Stimulated activated CD4-positive, alpha-beta T cell treated with anti-CD3 and anti-CD28 coated beads, Interleukin-2, amount 100 ng/mL, for 24 hours (primary cell): ENCODE data around the gene ACTR5.

ENCODE experiments used
- DNase-seq, 2 donors: peaks; one replicate each; pipeline ENCODE4 v3.0.0-alpha.2; 2020

Gene ACTR5

GRCh38 chr20:38748097-38748860, at the start of gene ACTR5:
Gene ACTR5, plus strand, starts transcription at chr20:38748460. Its CDS starts 19 bp downstream, at chr20:38748479.
- DNase-seq, result peak; percentile 98 to 99

- DNase-seq, result no peak
Measured at GRCh38 chr20:38698541-38698940, 49.7 kb upstream of the ACTR5 start.

DNA sequence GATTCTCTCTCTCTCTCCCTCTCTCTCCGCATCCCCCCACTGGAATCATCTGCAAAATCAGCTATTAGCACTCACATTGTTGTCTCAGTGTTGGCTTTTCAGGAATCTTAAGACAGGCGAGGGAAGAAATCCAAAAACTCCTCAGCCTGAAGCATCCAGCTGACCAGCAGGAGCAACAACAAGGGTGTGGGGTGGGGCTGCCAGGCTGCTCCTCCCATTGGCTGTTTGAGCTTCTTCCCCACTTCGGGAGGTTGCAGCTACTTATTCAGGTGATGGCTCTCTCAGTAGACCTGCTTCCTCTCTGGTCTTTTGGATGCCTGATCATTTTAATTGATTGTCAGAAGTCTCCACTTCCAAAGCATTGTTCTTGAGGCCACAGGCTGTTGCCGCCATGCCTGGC, 48.1 kb upstream of the ACTR5 start:
- no peak for DNase-seq

GRCh38 chr20:38700926-38701325, 47.3 kb upstream of the ACTR5 start:
- DNase-seq, result no peak

- no peak for DNase-seq
Measured at GRCh38 chr20:38703526-38703925, 44.7 kb upstream of the ACTR5 start.

DNA sequence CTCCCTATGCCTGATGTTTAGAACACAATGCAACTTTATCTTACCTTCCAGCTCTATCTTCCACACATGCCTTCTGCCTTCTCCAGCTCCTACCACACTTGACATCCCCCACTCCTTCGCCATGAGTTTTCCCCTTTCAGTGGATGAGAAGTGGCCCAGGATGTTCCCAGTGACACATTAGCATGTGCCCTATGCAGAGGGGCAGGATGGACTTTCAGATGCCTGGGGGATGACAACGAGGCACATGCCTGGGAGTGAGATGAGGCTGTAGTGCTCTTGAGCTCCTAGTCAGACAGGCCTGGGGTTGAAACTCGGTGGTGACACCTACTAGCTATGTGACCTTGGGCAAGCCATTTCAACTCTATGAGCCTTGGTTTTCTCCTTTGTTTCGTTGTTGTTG, 44.1 kb upstream of the ACTR5 start:
- DNase-seq, result no peak

DNA sequence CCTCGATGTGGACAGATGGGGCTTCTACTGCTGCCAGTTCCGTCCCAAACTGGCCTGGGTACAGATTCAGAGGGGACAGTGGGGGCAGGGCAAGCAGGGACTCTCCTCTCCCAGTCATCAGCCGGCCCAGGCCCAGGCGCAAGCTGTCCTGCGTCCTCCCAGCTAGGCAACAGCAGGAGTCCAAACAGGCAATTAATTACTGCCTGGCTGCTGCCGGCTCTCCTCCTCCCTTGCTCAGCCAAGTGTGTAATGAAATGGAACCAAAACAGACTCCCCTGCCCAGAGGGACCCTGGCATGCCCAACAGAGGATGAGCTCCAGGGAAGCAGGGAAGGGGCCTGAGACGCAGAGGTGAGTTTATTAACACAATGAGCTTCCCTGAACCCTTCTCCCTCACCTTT, 41.8 kb upstream of the ACTR5 start:
- no peak for DNase-seq

DNA sequence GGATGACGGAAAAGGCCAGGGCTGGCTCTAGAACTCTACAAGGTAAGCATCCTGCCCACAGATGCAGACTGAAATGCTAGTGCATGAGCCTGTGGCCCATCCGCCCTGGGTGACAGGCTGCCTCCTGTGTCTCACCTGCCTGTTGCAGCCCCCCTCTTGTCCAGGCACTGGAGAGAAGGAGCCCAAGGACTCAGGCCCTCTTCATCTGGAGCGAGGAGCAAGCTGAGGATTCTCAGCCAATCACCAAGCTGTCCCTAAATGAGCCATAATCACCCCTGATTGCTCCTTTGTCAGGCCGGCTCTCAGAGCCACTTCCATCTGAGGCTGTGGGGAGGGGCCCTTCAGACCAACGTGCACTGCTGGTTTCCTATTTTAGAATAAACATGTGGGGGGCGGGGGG, 34.0 kb upstream of the ACTR5 start:
- no peak for DNase-seq

DNA sequence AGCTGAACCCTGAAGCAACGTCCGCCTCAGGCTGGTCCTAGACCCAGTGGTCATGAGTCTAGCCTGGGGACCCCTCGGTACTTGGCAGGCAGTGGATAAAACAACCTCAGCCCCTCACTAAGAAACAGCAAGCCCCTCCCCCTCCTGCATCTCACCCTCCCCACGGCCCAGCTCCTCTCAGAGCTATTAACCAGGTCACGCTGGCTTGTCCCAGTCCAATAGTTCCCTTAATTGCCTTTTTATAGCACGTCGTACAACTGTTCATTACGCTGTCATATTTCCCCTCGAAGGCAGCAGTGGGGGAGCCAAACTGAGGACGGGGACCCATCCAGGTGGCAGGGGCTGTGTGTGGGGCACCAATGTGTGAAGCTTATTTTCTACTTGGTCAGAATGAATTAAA, 32.6 kb upstream of the ACTR5 start:
- DNase-seq, result no peak

DNA sequence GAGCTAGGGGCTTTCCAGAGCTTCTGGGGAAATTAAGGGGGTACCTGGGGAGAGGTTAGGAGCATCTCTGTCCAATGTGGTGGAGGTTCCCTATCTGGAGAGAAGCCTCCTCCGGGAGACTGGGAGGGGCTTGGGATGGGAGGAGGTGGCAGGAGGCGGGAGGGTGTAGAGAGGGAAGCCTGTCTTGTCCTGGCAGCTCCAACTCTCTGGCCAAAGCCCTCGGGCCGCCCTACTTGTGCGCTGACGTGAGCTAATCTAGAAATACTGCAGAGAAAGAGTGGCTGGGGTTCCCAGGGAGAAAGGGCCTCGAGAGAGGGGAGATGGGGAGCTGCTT, 25.6 kb upstream of the ACTR5 start:
- DNase-seq, result no peak

DNA sequence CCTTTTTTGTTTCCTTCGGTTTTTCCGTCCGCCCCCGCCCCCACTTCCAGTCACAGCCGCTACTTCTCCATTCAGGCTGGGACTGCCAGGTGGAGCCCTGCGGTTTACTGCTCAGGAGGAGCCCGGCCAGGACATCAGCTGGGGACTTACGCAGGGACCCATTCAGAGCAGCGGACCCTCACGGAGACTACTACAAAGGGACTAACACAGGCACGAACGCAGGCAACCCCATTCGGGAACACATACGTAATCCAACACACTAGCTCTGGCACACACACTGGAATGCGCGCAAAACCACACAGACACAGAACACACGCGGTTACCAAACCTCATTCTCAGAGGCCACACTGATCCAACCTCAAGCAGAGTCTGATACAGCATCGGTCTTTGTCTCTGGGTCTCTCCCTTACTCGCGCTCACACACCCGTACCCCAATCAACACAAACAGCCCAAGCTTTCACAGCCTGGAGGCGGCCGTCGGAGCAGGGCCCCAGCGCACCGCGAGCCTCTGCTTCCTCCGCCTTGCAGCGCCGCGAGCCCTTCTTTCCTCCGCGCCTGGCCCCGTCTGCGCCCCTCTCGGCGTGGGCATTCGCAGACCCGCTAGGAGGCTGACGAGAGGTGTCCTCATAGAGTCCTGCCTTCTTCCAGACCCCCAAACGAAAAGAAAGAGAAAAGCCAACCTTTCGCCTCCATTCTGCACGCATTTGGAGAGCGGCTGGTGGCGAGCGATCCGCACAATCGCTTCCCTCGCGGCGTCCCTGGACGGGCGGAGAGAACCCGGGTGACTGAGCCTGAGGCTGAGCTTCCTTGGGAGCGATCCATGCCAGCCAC, 25.0 kb upstream of the ACTR5 start:
- DNase-seq, result peak in 1 of 2 donors; percentile 23

GRCh38 chr20:38723848-38724625, 24.2 kb upstream of the ACTR5 start, which contains the start of gene SLC32A1:
Gene SLC32A1, plus strand, starts transcription at chr20:38724486. Its CDS starts 239 bp downstream, at chr20:38724725.
- peak in 1 of 2 donors; percentile 13 for DNase-seq

DNA sequence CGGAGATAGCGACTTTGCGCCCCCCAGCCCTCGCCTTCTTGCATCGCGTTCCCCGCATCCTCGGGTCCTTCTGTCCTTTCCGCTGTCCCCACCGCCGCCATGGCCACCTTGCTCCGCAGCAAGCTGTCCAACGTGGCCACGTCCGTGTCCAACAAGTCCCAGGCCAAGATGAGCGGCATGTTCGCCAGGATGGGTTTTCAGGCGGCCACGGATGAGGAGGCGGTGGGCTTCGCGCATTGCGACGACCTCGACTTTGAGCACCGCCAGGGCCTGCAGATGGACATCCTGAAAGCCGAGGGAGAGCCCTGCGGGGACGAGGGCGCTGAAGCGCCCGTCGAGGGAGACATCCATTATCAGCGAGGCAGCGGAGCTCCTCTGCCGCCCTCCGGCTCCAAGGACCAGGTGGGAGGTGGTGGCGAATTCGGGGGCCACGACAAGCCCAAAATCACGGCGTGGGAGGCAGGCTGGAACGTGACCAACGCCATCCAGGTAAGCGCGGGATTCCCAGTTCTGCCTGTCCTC, 23.6 kb upstream of the ACTR5 start:
- no peak for DNase-seq

- DNase-seq, result peak in 1 of 2 donors; percentile 9
Measured at GRCh38 chr20:38725148-38725901, 22.9 kb upstream of the ACTR5 start.

- DNase-seq, result peak; percentile 60 to 67
Measured at GRCh38 chr20:38725931-38726803, 22.1 kb upstream of the ACTR5 start.

DNA sequence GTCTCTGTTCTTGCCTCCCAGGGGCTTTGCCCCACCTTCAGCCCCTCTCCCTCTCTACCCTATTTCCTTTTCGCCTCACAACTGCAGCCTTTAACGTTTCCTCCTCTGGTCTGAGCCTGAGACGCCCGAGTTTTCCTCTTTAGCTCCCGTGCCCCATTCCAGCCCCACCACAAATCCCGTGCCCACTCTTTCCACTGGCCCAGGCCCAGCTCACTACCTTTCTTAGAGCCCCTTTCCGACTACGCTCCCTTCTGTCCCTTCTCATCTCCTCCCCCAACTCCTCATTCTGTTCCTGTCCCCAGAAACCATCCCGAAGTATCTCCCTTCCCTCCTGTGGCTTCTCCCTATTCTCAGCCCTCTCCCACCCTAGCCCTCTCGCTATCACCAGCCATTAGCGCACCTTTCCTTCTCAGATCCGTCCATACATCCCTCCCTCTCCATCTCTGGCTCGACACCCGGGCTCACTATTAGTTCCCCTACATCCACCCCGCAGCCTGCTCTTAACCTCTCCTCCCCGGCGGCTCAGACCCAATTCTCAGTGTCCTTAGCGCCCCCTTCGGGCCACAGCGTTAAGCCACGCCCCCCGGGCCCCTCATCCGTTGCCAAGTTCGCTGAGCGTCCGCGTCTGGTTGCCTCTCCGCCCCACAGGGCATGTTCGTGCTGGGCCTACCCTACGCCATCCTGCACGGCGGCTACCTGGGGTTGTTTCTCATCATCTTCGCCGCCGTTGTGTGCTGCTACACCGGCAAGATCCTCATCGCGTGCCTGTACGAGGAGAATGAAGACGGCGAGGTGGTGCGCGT, 21.3 kb upstream of the ACTR5 start:
- DNase-seq, result peak; percentile 69 to 82

DNA sequence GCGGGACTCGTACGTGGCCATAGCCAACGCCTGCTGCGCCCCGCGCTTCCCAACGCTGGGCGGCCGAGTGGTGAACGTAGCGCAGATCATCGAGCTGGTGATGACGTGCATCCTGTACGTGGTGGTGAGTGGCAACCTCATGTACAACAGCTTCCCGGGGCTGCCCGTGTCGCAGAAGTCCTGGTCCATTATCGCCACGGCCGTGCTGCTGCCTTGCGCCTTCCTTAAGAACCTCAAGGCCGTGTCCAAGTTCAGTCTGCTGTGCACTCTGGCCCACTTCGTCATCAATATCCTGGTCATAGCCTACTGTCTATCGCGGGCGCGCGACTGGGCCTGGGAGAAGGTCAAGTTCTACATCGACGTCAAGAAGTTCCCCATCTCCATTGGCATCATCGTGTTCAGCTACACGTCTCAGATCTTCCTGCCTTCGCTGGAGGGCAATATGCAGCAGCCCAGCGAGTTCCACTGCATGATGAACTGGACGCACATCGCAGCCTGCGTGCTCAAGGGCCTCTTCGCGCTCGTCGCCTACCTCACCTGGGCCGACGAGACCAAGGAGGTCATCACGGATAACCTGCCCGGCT, 20.6 kb upstream of the ACTR5 start:
- no peak for DNase-seq

GRCh38 chr20:38728191-38728781, 20.0 kb upstream of the ACTR5 start:
- DNase-seq, result peak in 1 of 2 donors; percentile 6

DNA sequence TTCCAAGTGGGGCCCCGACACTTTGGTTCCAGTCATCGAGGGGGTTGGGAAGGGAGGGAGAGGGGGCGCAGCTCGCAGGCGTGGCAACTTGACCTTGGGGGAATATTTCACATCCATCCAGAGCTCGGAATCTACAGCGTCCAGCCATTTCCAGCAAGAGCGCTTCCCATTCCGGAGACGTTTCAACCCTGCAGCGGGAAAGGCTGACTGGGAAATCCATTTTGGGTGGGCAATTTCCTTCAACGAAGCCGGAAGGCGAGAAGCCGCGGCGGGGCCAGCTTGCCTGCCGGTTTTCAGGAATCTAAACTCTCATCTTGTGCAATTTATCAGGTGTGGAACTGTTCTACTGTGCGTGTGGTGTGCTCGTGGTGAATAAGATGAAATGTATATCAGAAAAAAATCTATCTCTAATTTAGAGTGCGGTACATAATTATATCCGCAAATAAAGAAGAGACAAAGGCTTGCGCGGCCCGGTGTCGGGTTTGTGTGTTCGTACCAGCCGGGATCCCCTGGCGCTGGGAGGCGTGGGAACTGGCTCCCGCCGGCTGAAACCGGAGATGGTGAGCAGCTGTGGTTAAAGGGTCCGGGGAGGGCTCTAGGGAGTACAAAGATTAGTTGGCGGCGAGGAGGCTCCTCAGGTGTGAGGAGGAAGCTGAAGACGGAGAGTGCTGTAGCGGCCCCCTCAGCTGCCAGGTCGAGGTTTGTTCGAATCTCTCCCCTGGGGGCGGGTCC, 19.2 kb upstream of the ACTR5 start:
- DNase-seq, result peak in 1 of 2 donors; percentile 25
